AG10803 (cell line): ENCODE data around the gene TARS1.

ENCODE experiments used
- DNase-seq: peaks from one replicate; pipeline ENCODE4 v3.0.0; 2010; ENCODE audit warnings: low read depth
- H3K4me3 ChIP-seq: 2 replicates; pipeline ENCODE4 v1.5.1; 2011; ENCODE audit warnings: mild to moderate bottlenecking, low read length, control low read depth
- TF ChIP-seq, protein P1 (sequence below): conservative IDR thresholded peaks from 2 replicates; pipeline ENCODE4 v1.5.1; 2011; ENCODE audit warnings: mild to moderate bottlenecking, low read length, control low read depth, inconsistent platforms

The TARS1 gene

DNA sequence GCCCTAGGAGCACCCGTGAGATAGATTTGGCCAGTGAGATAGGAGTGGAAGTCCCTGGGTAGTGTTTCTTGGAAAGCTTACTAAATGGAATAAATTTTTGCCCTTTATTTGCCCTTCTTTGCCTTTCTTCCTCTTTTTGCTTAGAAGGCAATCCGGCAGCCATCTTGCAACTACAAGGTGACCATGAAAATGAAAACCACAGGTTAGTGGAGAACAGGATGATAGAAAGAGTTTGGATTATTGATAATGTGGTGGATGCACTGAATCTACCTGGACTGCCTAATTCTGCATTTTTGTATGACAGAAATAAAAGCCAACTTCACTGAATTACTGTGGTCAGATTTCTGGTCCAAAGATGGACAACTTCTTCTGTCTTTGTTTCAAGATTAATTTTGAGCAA is 33.2 kb downstream of the TARS1 start:
- no peak for DNase-seq
- H3K4me3 ChIP-seq: no peak overlapping the region
- TF ChIP-seq, protein P1, sequence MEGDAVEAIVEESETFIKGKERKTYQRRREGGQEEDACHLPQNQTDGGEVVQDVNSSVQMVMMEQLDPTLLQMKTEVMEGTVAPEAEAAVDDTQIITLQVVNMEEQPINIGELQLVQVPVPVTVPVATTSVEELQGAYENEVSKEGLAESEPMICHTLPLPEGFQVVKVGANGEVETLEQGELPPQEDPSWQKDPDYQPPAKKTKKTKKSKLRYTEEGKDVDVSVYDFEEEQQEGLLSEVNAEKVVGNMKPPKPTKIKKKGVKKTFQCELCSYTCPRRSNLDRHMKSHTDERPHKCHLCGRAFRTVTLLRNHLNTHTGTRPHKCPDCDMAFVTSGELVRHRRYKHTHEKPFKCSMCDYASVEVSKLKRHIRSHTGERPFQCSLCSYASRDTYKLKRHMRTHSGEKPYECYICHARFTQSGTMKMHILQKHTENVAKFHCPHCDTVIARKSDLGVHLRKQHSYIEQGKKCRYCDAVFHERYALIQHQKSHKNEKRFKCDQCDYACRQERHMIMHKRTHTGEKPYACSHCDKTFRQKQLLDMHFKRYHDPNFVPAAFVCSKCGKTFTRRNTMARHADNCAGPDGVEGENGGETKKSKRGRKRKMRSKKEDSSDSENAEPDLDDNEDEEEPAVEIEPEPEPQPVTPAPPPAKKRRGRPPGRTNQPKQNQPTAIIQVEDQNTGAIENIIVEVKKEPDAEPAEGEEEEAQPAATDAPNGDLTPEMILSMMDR: no peak

GRCh38 chr5:33474931-33475499 is 34.2 kb downstream of the TARS1 start:
- H3K4me3 ChIP-seq: no peak overlapping the region
- TF ChIP-seq, protein P1: no peak
- no peak for DNase-seq

GRCh38 chr5:33475706-33476105 is 34.9 kb downstream of the TARS1 start:
- TF ChIP-seq, protein P1: no peak
- no peak for DNase-seq
- no peak overlapping the region for H3K4me3 ChIP-seq

DNA sequence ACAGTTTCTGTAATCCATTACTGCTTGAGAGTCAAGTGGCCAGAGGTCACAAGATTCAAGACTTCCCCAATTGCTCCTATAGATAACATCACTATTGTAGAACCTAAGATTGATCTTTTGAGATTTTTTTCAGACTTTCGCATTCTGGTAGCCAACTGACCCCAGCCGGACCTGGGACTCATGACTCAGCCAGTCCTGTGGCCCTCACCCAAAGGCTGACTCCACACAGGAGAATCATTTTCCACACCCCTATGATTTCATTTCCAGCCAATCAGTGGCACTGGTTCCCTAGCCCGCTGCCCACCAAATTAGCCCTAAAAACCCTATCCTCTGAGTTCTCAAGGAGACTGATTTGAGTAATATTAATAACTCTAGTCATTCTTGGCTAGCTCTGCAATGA is 36.2 kb downstream of the TARS1 start:
- TF ChIP-seq, protein P1: no peak
- H3K4me3 ChIP-seq: no peak overlapping the region
- DNase-seq: no peak

DNA sequence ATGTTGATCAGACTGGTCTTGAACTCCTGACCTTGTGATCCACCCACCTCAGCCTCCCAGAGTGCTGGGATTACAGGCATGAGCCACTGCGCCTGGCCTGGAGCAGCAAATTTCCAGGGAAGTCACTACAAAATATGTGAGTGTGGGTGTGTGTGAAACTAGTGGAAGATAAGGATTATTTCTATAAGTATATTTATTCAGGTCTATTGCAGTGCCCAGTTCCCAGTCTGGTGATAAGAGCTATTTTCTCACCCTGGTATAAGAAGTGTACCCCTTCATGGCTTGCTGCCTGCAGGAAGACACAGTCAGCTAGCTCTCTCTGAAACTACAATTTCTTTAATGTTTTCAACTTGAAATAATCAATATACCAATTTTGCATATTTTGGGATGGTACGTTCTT is 37.1 kb downstream of the TARS1 start:
- H3K4me3 ChIP-seq: no peak overlapping the region
- TF ChIP-seq, protein P1: no peak
- no peak for DNase-seq

- no peak overlapping the region for H3K4me3 ChIP-seq
- TF ChIP-seq, protein P1: no peak
- no peak for DNase-seq
These were observed 38.5 kb downstream of the TARS1 start for GRCh38 chr5:33479311-33479710.

DNA sequence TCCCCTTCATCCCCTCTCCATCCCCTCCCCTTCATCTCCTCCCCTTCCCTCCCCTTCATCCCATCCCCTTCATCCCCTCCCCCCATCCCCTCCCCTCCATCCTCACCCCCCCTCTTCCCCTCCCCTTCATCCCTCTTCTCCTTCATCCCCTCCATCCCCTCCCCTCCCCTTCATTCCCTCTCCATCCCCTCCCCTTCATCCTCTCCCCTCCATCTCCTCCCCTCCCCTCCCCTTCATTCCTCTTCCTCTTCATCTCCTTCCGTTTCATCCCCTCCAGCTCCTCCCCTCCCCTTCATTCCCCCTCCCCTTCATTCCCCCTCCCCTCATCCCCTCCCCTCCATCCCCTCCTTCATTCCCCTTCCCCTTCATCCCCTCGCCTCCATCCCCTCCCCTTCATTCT is 40.1 kb downstream of the TARS1 start:
- H3K4me3 ChIP-seq: no peak overlapping the region
- no peak for DNase-seq
- TF ChIP-seq, protein P1: no peak
